Head of caudate nucleus (tissue), 42 donors: ENCODE data around the gene STPG1.

Source experiments
- DNase-seq, 42 donors: peaks; one replicate each; pipeline versions ENCODE4 v3.0.0 to v3.0.0-alpha.2; 2020 to 2021; ENCODE audit warnings: mixed read lengths in 7 of 42
- intact Hi-C: fragments of 100-400 bp; cut with DNase I; formaldehyde crosslinking; loops from one replicate; pipeline ENCODE4 v1.15.0; 2022

Gene STPG1

GRCh38 chr1:24353292-24353891 is 60.2 kb downstream of the STPG1 start:
- no peak for DNase-seq
- intact Hi-C loops: no loop called here

GRCh38 chr1:24351918-24352627 is 61.5 kb downstream of the STPG1 start:
- DNase-seq: no peak
- intact Hi-C loops: no loop called here

- intact Hi-C loops: no loop called here
- DNase-seq: no peak
These were observed 62.3 kb downstream of the STPG1 start for GRCh38 chr1:24351247-24351646.

GRCh38 chr1:24349891-24350290 is 63.7 kb downstream of the STPG1 start:
- intact Hi-C loops: no loop called here
- DNase-seq: peak in 34 of 42 donors; percentile 15 to 83 (median 44)

GRCh38 chr1:24348196-24348595 is 65.4 kb downstream of the STPG1 start:
- DNase-seq: no peak
- intact Hi-C loops: no loop called here

GRCh38 chr1:24347159-24347934 is 66.2 kb downstream of the STPG1 start:
- intact Hi-C loops: no loop called here
- DNase-seq: no peak

GRCh38 chr1:24345334-24345733 is 68.2 kb downstream of the STPG1 start:
- intact Hi-C loops: no loop called here
- DNase-seq: no peak

- DNase-seq: no peak
- intact Hi-C loops: no loop called here
These were observed 69.4 kb downstream of the STPG1 start for GRCh38 chr1:24344090-24344742.

GRCh38 chr1:24343412-24344089 is 70.0 kb downstream of the STPG1 start:
- no peak for DNase-seq
- intact Hi-C loops: no loop called here

- peak in 2 of 42 donors; percentile 36 to 51 for DNase-seq
- intact Hi-C loops: no loop called here
These were observed 72.3 kb downstream of the STPG1 start for GRCh38 chr1:24341260-24341659.

GRCh38 chr1:24340770-24341169 is 72.8 kb downstream of the STPG1 start:
- no peak for DNase-seq
- intact Hi-C loops: no loop called here

GRCh38 chr1:24339996-24340395 is 73.6 kb downstream of the STPG1 start:
- intact Hi-C loops: no loop called here
- DNase-seq: no peak

GRCh38 chr1:24338447-24338846 is 75.1 kb downstream of the STPG1 start:
- intact Hi-C loops: no loop called here
- no peak for DNase-seq

GRCh38 chr1:24337455-24337854 is 76.1 kb downstream of the STPG1 start:
- no peak for DNase-seq
- intact Hi-C loops: no loop called here

GRCh38 chr1:24336075-24336474 is 77.5 kb downstream of the STPG1 start:
- intact Hi-C loops: no loop called here
- DNase-seq: no peak

- DNase-seq: no peak
These were observed 81.5 kb downstream of the STPG1 start for GRCh38 chr1:24331961-24332673.

GRCh38 chr1:24329797-24330543 is 83.6 kb downstream of the STPG1 start:
- intact Hi-C loops: no loop called here
- DNase-seq: no peak

More at GRCh38 chr1:24331961-24332673, 81.5 kb downstream of the STPG1 start:
- intact Hi-C loops: no loop called here

GRCh38 chr1:24329331-24329730 is 84.3 kb downstream of the STPG1 start:
- intact Hi-C loops: no loop called here
- DNase-seq: no peak
